GOT3 (cell line): ENCODE measurements around the gene TBX1.

Experiments used
- DNase-seq: peaks from one replicate; lab custom pipeline; 2025; ENCODE audit warnings: mixed read lengths; lab: John Stamatoyannopoulos, UW

Gene TBX1

DNA sequence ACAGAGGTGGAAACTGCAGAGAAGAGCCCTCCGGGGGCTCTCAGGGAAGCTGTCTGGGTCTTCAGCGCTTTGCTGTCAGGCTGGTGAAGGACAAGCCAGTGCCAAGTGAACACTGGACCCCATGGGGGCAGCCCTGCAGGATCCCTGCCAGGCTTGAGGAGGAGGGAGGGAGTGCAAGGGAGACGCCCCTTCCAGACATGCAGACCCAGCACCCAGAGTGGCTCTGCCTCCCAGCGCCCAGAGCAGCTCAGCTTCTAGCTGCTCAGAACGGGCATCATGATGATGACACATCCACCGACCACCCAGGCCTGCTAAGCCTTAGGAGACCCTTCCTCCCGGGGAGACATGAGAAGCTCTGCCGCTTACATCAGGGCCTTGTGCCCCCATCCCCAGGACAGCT, 39.7 kb downstream of the TBX1 start:
- DNase-seq = no peak

DNA sequence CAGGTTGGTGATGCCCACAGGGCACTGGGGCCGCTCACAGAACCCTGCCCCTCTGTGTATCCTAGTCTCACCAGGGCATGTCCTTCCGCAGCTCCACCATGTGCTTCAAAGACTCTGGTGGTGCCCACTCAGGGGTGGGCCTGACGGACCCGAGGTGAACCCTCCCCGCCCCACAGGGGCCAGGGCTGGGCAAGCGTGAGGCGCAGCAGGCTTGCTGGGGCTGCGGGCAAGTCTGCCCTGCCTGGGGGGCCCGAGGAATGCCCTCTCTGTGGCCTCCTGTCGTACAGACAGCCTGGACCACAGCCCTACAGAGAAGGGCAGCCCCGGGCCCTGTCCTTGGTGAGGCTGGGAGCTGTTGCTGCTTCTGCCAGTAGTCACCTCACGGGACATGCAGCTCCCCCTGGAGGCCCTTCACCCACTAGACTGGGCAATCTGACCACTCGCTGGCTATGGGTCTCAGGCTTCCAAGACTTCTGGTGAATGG, 40.2 kb downstream of the TBX1 start:
- DNase-seq = no peak

DNA sequence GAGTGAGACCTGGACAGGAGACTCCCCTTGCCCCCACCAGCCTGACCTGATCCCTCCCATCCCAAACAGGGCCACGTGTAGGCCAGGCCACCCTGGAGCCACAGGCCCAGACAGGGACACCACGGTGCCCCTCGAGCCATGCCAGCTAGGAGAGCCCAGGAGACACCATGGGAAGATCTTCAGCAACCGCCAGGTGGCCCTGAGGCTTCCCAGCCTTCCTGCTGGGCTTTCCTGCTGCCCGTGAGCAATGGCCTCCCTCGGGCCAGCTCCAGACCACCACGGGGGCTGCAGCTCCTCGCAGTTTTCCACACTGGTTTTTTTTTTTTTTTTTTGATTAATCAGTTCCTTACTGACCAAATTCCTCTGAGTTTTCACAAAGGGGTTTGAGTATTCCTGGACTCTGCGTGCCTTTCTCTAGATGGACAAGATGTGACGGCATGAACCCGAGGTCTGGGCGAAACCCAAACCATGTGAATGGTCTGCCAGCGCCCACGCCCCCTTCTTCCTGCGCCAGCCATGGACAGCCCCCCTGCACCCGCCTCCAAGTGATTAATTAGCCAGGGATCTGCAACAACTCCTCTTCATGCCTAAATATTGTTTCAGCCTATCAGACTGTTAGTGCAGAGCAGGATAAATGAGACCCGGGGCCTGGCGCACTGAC, 40.9 kb downstream of the TBX1 start:
- DNase-seq = no peak

DNA sequence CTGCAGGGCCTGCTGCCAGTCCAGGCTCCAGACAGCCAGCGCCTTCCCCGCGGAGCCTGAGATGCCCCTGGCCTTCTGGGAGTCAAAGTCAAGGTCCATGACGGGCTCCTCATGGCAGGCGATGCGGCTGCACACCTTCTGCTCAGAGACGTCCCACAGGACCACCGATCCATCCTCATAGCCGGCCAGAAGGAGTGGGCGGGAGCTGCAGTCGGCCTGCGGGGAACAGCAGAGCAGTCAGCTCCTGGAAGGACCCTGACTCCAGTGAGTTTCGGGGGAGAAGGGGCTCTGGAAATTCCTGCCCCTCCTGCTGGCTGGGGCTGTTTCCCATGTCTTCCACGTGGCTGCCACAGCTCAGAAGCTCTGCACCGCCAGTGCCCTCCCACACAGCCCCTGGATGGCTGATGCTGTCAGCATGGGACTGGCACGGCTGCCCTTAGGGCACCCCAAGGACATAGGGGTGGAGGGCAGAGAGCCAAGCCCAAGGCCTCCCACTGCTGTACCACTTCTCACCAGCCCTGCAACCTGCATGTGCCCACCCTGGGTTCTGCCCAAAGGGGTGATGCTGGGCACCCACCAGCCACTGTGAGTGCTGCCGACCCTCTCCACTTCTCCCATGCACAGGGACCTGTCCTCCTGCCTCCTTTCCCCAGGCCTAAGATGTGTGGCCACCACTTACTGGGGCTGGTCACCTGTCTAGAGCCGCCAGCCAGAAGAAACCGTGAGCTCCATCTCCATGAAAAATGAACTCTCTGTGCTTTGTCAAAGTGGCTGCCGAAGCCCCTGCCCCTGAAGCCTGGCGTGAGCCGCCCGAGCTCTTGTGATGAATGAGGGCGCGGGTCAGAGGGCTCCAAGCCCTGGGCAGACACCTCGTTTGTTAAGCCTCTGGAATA, 41.7 kb downstream of the TBX1 start:
- DNase-seq = no peak

DNA sequence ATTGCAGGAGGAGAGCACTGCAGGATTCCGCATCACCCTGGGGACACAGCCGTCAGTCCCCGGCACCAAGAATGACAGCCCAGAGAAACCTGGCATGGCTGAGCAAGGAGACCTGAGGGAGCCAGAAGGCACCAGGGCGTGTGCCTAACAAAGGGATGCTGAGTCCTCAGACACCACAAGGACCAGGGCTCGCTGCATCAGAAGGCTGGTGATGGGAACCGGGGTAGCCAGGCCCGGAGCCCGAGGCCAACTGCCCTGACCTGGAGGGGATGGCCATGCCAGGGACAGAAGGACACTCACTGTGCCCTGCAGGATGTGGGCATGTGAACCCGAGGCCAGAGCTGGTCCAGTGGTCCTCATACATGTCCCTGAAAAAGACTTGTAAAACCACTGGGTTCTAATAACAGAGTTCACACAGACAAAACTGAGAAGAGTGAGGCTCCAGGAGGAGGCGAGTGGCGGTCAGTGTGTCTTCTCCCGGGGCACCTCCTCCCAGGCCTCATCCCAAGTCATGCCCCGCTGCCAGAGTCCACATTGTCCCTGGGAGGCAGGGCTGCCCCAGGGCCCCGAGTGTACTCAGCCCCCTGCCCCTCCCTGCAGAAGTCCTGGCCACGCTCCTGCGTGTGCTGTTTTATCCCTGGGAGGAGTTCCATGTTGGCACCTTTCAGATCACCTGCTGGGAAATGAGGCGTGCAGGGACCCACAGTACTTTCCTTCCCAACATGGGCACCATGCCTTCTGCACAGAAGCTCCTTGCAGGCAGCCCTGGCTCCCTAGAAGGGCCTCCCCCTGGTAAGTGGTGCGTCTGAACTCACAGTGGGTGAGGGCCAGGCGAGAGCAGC, 42.5 kb downstream of the TBX1 start:
- DNase-seq = no peak

DNA sequence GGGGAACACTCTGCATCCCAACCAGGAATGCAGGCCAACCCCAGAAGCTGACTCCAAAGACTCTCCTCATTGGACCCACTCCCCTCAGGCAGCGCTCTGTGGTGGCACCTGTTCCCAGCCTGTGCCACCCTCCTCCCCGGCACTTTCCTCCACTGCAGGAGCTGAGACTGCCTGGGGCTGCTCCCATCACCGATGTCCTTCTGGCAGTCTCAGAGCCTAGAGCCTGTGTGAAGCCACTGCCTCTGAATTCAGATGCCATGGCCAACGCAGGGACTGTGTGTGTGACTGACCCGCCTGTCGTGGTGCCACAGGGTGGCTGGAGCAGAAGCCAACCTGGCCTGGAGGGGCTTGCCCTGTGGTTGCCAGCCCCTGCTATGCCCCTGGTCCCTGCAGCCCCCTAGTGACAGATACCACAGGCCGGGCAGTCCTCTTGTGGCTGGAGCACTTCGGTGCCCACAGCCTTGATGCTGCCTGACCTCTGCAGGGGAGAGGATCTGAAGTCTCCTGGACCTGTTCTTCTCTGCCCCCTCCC, 43.2 kb downstream of the TBX1 start:
- no peak for DNase-seq

DNA sequence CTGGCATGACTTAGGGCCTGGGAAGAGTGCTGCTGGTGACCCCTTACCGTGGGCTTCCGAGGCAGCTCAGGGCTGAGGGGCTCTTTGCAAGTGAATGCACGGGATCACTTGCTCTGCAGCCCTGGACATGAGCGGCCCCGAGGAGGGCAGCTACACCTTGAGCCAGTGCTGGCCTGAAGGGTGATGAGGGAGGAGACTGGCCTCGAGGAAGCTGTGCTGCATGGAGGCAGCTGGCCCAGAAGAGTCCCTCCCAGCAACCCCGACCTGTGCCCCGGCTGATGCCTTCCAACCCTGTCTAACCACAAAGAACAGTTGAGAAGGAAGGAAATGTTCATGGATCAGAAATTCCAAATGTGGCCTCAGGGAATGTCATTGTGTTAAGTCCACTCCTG, 45.2 kb downstream of the TBX1 start:
- no peak for DNase-seq

DNA sequence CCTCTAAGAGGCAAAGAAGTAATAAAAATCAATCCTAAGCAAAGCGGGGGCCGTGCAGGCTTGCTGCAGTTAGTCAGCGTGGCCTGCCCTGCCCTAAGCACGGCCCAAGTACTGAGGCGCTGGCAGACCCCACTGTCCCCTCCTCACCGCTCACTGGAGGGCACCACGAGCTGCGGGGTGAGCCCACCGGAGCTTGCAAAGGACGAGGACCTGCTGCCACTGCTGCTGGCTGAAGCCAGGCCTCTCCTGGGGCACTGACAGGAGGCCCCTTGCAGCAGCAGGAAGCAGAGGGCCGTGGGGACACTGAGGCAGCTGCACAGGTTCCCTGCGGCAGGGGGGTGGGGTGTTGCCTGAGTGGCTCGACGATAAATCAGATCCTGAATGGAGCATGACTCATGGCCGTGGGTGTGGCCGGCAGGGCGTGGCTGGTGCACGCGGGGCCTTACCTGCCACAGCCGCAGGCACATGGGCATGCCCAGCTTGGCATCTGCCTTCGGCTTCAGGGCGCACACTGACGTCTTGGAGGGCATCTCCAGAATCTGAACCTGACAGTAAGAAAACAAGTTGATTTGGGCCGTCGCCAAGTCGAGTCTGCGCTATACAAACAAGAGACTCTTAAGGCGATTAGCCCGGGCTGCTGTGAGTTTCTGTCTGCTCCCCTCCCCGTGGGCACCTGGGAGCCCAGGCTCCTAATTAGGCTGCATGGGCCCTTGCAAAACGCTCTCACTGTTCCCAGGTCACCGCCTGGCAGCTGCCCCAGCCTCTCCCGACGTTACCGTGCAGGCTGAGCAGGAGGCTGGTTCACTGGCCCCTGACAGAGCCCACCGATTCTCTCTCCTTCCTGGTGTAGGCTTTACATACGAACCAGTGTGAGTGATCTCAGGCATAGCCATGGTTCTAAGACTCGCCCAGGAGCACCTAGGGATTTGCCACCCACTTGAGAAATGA, 45.9 kb downstream of the TBX1 start:
- no peak for DNase-seq

DNA sequence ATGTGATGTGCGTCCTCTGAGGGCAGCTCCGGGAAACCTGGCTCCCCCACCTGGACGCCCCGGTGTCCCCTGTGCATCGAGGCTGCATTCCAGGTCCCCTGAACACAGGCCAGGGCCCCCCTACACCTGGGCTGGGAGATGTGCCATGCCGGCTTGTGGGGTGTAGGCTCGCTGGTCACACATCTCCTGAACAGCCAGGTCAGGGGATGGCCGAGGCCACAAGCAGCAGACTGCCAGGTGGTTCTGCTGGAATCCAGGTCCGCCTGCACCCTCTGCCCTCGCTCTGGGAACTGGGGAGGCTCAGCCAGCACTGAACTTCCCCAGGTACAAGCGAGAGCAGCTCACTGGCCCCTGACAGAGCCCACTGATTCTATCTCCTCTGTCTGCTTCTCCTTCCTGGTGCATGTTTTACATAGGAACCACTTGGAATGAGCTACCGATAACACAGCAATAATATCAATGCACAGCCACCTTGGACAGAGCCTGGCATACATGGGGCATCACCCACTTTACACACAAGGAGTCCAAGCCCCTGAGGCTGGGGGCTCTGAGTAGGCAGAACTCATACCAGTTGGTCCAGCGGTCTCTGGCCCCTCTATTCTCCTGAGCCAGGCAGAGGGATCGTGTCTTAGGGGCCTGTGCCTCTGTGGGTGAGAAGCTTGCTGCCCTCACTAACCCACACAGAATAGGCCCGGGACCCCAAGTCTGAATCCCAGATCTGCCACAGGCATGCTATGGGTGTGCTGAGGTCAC, 46.8 kb downstream of the TBX1 start:
- DNase-seq = no peak

DNA sequence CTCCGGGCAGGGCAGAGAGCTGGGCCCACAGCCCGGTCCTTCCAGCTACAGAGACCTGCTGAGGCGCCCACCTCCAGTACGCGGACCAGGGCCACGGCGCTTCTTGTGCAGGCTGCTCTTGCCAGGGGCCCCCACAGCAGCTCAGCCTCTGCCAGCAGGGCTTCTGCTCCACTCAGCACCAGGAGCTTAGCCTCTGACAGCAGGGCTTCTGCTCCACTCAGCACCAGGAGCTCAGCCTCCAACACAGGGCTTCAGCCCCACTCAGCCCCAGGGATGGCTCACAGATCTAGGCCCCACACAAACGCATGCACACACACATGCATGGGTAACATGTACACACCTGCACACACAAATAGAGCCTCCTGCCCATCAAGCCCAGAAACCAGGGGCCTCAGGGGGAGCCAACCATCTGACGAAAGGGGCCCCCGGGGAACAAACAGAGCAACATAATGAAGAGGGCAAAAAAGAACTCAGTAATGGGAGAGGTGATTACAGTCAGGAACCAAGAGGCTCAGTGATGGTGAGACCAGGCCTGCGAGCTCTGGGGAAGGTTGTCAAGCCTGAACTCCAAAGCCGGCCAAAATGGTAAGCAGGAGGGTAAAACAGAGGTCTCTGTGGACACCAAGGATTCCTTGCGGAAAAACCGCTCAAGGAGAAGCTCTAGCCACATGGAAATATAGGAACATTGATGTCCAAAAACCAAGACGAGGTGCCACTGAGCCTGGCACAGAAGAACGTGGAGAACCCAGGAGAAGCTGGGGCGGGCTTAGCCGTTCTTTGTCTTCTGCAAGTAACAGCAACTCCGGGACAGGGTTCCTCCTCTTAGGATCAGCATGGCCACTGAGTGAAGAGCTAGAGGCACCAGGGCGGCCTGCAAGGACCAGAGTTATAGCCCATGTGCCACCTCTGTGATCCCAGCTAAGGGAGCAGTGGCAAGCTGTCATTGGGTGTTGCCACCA, 47.6 kb downstream of the TBX1 start:
- no peak for DNase-seq

DNA sequence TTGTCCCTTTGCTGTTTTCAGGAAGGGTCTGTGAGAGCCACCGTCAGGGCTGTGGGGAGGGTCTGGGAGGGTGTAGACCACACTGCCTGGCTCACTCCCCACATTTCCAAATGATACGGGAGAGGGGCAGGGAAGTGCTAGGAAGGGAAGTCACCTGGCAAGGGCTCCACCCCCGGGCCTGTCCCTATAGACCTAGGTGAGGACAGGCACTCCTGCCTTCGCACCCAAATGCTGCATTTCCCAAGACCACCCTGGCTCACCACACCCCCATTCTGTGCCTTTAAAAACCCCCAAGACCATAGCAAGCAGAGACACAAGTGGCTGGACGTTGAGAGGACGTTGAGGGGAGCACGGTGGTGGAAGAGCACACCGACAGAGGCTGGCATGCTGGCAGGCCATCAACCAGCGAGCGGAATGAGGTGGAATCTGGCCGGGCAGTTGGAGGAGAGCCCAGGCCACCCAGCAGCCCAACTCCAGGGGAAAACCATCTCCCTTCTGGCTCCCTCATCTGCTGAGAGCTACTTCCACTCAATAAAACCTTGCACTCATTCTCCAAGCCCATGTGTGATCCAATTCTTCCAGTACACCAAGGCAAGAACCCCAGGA, 48.4 kb downstream of the TBX1 start:
- DNase-seq = no peak

DNA sequence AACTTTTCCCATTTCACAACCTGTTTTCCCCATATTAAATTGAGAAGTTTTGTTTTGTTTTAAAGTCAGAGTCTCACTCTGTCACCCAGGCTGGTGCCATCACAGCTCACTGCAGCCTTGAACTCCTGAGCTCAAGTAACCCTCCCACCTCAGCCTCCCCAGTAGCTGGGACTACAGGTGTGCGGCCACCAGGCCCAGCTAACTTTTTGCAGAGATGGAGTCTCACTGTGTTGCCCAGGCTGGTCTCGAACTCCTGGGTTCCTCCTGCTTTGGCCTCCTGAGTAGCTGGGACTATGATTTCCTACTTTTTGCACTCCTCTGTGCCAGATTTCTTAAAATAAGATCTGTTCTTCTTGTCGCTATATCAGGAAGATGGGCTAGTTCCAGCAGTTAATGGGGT, 49.2 kb downstream of the TBX1 start:
- no peak for DNase-seq

DNA sequence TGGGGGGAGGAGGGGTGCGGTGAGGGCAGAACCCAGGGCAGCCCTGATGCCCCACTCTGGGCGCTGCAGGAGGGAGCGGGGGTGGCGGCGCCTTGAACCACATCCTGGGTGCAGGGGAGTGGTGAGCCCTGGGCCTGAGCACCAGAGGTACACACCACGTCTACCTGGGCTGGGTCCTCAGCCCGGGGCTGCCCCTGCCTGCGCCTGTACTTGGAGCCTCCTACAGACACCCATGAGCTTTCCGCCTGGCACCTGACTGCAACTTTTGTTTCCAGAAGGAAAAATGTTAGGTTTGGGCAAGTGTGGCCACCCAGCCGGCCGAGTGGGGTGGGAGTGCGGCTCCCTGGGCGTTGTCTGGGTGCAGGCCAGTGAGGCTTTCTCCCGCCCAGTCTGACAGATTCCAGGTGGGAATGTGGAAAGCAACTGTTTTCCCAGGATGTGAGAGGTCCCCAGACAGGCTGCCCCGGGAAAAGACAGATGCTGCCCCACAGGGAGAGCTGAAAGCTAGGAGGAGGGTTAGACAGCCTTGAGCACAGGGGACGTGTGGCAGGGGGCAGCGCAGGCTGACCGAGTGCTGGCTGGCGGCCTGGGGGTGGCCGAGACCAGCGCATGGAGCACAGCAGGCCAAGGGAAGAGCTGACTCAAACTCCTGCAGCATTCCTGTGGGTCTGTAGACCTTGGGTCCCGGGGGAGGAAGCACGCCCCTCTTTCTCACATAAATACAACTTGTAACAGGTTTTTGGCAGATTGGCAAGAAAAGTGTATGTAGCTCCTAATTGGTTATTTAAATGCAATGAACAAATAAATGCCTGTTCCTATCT, 50.0 kb downstream of the TBX1 start:
- no peak for DNase-seq

DNA sequence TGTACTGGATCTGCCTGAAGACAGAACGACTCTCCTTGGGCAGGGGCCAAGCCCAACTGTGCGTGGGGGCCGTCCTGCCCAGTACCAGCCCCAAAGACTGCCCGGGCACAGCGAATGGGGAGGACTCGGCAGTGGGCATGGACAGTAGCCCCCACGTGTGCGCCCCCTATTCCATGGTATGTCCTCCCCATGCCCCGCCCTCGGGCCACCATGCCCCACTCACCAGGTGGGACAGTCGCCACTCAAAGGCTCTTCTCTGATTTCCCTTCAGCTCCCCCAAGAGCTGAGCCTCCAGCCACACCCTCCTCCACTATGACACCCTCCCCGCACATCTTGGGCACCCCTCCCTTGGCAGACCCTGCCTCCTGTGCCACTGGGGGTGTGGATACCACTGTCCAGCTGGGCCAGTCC, 50.6 kb downstream of the TBX1 start:
- DNase-seq = no peak

DNA sequence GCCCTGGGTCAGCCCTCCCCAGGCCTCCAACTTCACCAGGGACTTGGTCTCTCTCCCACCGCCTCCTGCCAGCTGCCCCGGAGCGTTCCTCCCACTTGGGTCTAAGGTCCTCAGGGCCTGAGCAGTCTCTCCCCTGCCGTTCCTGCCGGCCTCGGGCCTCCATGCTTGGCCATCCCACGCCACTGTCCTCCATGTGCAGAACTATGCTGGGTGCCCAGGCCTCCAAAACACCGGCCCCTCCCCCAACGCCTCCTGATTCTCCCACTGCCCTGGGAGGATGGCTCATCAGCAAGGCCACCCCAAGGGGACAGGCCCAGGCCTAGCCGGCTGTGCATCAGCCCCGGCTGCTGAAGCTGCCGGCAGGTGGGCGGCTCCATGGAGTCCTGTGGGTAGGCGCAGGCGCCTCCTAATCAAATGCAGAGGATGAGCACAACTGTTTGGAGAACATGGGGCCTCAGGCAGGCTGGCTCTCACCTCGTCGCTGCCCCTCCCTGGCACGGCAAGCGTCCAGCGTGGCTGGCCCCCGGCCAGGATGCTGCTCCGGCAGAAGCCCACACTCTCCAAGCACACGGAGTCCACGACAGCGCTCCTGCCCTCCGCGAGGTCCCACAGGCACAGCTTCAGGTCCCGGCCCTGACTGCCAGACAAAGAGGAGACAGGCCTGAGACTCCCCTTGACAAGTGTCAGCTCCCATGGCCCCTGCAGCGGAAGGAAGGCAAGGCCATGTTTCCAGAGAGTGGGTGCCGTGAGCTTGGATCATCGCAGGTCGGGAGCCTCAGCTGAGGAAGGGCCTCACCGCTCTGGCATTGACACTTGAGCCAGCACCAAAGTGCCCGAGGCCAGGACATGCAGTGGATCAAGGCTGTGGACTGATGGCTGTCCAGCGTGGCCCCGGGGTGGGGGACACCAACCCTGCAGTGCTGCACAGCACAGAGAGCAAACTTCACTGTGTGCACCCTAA, 51.5 kb downstream of the TBX1 start:
- DNase-seq = no peak

DNA sequence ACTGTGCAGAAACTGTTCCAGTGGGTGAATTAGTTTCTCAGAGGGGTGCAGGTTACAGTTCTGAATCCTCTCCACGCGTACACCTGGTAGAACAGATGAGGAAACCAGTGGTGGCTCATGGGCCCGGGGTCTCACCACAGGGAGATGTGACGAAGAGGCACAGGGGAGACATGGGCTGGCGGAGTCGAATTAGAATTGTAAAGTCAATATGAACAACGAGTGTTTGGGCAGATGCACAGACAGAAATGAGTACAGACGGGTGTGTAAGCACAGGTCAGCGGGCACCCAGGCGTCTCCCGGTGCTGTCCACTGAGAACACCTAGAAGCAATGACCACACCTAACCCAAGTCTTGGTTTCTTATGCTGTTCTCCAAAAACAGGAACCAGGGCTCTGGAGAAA, 52.3 kb downstream of the TBX1 start:
- DNase-seq = no peak

DNA sequence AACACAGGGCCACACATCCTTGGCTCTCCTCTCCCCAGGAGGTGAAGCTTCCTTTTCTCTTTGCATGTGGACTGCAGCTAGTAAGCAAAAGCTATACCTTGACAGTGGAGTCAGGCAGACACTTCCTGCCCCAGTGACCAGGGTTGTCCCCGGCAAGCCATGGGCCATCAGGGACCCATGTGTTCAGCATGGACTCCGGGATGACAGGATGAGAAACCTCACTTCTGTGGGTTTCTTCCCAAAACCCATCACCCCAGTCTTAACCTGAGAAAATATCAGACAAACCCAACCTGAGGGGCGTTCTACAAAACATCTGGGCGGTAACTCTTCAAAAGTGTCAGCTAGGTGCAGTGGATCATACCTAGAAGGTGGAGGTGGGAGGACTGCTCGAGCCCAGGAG, 53.9 kb downstream of the TBX1 start:
- no peak for DNase-seq
